K562 (cell line): Measurements from ENCODE around the gene SPTLC3. TPM values are rescaled to one million over a fixed set of nuclear protein-coding genes. Genes with fewer than 3 reads are reported as not detected.

Experiments
- ATAC-seq: fragments of 200-7000 bp; cut with Tn5 transposase; 3 replicates; pipeline ENCODE4 v1.9.1; 2020; ENCODE audit warnings: moderate library complexity
- BruUV-seq: library from RNA; stranded (reverse); fragments of 400-500 nt; replicated peaks from 2 replicates; lab custom pipeline; 2021; lab: Mats Ljungman, UMichigan
- CTCF ChIA-PET: fragments of 300-600 bp; formaldehyde crosslinking; extraction: SDS; loops from one replicate; lab custom pipeline; 2021; ENCODE audit warnings: low intra/inter-chr PET ratio; lab: Yijun Ruan, JAX
- POLR2A ChIA-PET: fragments of 300-600, 350-650 bp; sonication (Branson Sonifier 250); formaldehyde crosslinking; extraction: SDS; loops from one replicate; lab custom pipeline; 2021; ENCODE audit warnings: antibody characterized with exemption, inconsistent platforms; lab: Yijun Ruan, JAX
- DNase-seq, 4 experiments: peaks; one replicate each; pipeline versions ENCODE4 v3.0.0 to v3.0.0-alpha.2; 2011 to 2018; ENCODE audit warnings: low spot score in 3 of 4, mixed read lengths in 3 of 4; ENCODE audit errors: extremely low read depth in 1 of 4
- FAIRE-seq: peaks from 2 replicates; lab custom pipeline; 2011; peaks lifted over from hg19 to GRCh38; lab: Jason Lieb, UNC
- H2AFZ ChIP-seq: 2 replicates; pipeline ENCODE4 v1.6.0; 2011; ENCODE audit warnings: low read depth, low read length, control low read depth, inconsistent platforms
- H3K27ac ChIP-seq: fragments of 200-600 bp; 3 replicates; pipeline ENCODE4 v1.8.0; 2011; ENCODE audit warnings: low read depth, mild to moderate bottlenecking, control low read depth, inconsistent platforms, low read length, moderate library complexity, mixed read lengths; ENCODE audit errors: extremely low read depth
- H3K27me3 ChIP-seq, 2 experiments: fragments of 300-600 bp in 1 of 2; 2 replicates in 1 of 2; 3 replicates in 1 of 2; pipeline versions ENCODE4 v1.6.0 to v1.8.0; 2011; ENCODE audit warnings: inconsistent platforms in 2 of 2, low read length in 2 of 2, mild to moderate bottlenecking in 1 of 2, mixed read lengths in 1 of 2, moderate library complexity in 1 of 2; ENCODE audit not compliant: control insufficient read depth in 2 of 2, insufficient read depth in 2 of 2
- H3K36me3 ChIP-seq: fragments of 300-600 bp; 3 replicates; pipeline ENCODE4 v1.8.0; 2011; ENCODE audit warnings: mild to moderate bottlenecking, low read length, inconsistent platforms; ENCODE audit not compliant: control insufficient read depth, insufficient read depth
- H3K4me1 ChIP-seq, 2 experiments: fragments of 200-600 bp in 1 of 2; replicated peaks in 1 of 2; 2 replicates in 1 of 2; 3 replicates in 1 of 2; pipeline versions ENCODE4 v1.5.1 to v1.8.0; 2011; ENCODE audit warnings: inconsistent platforms in 2 of 2, low read length in 2 of 2, mild to moderate bottlenecking in 1 of 2, mixed read lengths in 1 of 2, moderate library complexity in 1 of 2; ENCODE audit not compliant: control insufficient read depth in 2 of 2, insufficient read depth in 2 of 2
- H3K4me2 ChIP-seq: 2 replicates; pipeline ENCODE4 v1.6.1; 2011; ENCODE audit warnings: low read length, control low read depth, inconsistent platforms, mixed read lengths; ENCODE audit not compliant: insufficient read depth
- H3K4me3 ChIP-seq: fragments of 200-600 bp; sonication (generic), shearing (Covaris generic); 2 replicates; pipeline ENCODE4 v1.5.1; 2016; ENCODE audit warnings: control low read depth, inconsistent platforms
- H3K79me2 ChIP-seq: fragments of 200-600 bp; 3 replicates; pipeline ENCODE4 v1.8.0; 2011; ENCODE audit warnings: low read length, inconsistent platforms; ENCODE audit not compliant: control insufficient read depth, insufficient read depth
- H3K9ac ChIP-seq, 2 experiments: 2 replicates each; pipeline versions ENCODE4 v1.6.0 to v1.6.1; 2011; ENCODE audit warnings: low read depth in 2 of 2, low read length in 2 of 2, control low read depth in 1 of 2, inconsistent platforms in 1 of 2, mild to moderate bottlenecking in 1 of 2, mixed read lengths in 1 of 2; ENCODE audit not compliant: insufficient read depth in 1 of 2
- H3K9me1 ChIP-seq: one replicate; pipeline ENCODE4 v1.6.0; 2011; ENCODE audit warnings: inconsistent platforms, mild to moderate bottlenecking, low read length, moderate library complexity; ENCODE audit not compliant: control insufficient read depth, insufficient read depth
- H3K9me3 ChIP-seq: replicated peaks from 2 replicates; pipeline ENCODE4 v1.5.1; 2011; ENCODE audit warnings: low read depth, low read length, inconsistent platforms; ENCODE audit not compliant: control insufficient read depth, insufficient read depth
- H4K20me1 ChIP-seq: replicated peaks from 2 replicates; pipeline ENCODE4 v1.6.1; 2011; ENCODE audit warnings: low read length, inconsistent platforms, mixed read lengths; ENCODE audit not compliant: control insufficient read depth, insufficient read depth
- CREB1 ChIP-seq, 2 experiments: sonication (generic) in 1 of 2; formaldehyde crosslinking in 1 of 2; IDR thresholded peaks; 2 replicates each; pipeline versions ENCODE4 v1.6.1 to v1.8.0; 2012 to 2022; ENCODE audit warnings: inconsistent platforms in 1 of 2, mild to moderate bottlenecking in 1 of 2, missing genetic modification reagents in 1 of 2, moderate library complexity in 1 of 2
- EZH2 ChIP-seq: IDR thresholded peaks from 2 replicates; pipeline ENCODE4 v1.6.1; 2012; ENCODE audit warnings: low read depth, mild to moderate bottlenecking, inconsistent platforms, low read length, borderline replicate concordance
- MAFG ChIP-seq: fragments of 450-650 bp; conservative IDR thresholded peaks from 2 replicates; pipeline ENCODE4 v1.6.1; 2016; ENCODE audit warnings: missing genetic modification characterization, missing compliant biosample characterization
- ZNF57 ChIP-seq: fragments of 450-650 bp; formaldehyde crosslinking; IDR thresholded peaks from 2 replicates; pipeline ENCODE4 v1.4.0; 2020; ENCODE audit warnings: mild to moderate bottlenecking, moderate library complexity
- ZSCAN32 ChIP-seq: fragments of 450-650 bp; formaldehyde crosslinking; IDR thresholded peaks from 2 replicates; pipeline ENCODE4 v1.4.0; 2020; ENCODE audit warnings: mild to moderate bottlenecking, moderate library complexity
- WGBS: fragments of 100-300 bp; shearing (Covaris generic); methylation state at CpG from one replicate; pipeline ENCODE4 v1.1.6; 2016; ENCODE audit warnings: low coverage, mixed read lengths; ENCODE audit not compliant: insufficient coverage; ENCODE audit errors: missing lambda C conversion rate; 5-methylcytosine and 5-hydroxymethylcytosine counted together
- in situ Hi-C: fragments of 300-500 bp; cut with MboI; formaldehyde crosslinking; loops from 4 replicates; pipeline ENCODE4 v1.15.0; 2018; ENCODE audit warnings: inconsistent platforms, mixed read lengths
- intact Hi-C: fragments of 100-400 bp; cut with micrococcal nuclease; formaldehyde crosslinking; loops from 2 replicates; pipeline ENCODE4 v1.14.2; 2022
- polyA plus RNA-seq, 8 experiments: library from polyadenylated mRNA; depleted of rRNA in 4 of 8; stranded (reverse) in 5 of 8; unstranded in 3 of 8; fragments of >200 nt; fragmentation: Nextera tagmentation in 2 of 8; fragmentation: Illumina TruSeq in 1 of 8; extraction: Ambion mirVana in 2 of 8; extraction: Trizol in 1 of 8; gene quantifications; 2 replicates each; pipeline versions ENCODE4 v1.2.1 to v1.2.3, GENCODE V29; 2011 to 2014; ENCODE audit warnings: inconsistent platforms in 1 of 8, missing spikeins in 1 of 8
- total RNA-seq, 7 experiments: library from RNA; depleted of rRNA in 6 of 7; stranded (reverse); fragments of >200 nt in 6 of 7; fragmentation: Illumina TruSeq in 2 of 7; extraction: Trizol in 2 of 7; gene quantifications; 2 replicates each; pipeline versions ENCODE4 v1.2.1 to v1.2.3, GENCODE V29; 2011 to 2021; ENCODE audit warnings: low replicate concordance in 1 of 7
- TF ChIP-seq, protein P1 (sequence below): fragments of 450-650 bp; IDR thresholded peaks from 2 replicates; pipeline ENCODE4 v1.6.1; 2018; ENCODE audit not compliant: partially characterized antibody

The SPTLC3 gene
- total and polyA plus RNA-seq, 9 of the 15 experiments (the other 6 are each of a cell fraction or from before 2014, with no cell fraction given): not detected

- TF ChIP-seq, protein P1, sequence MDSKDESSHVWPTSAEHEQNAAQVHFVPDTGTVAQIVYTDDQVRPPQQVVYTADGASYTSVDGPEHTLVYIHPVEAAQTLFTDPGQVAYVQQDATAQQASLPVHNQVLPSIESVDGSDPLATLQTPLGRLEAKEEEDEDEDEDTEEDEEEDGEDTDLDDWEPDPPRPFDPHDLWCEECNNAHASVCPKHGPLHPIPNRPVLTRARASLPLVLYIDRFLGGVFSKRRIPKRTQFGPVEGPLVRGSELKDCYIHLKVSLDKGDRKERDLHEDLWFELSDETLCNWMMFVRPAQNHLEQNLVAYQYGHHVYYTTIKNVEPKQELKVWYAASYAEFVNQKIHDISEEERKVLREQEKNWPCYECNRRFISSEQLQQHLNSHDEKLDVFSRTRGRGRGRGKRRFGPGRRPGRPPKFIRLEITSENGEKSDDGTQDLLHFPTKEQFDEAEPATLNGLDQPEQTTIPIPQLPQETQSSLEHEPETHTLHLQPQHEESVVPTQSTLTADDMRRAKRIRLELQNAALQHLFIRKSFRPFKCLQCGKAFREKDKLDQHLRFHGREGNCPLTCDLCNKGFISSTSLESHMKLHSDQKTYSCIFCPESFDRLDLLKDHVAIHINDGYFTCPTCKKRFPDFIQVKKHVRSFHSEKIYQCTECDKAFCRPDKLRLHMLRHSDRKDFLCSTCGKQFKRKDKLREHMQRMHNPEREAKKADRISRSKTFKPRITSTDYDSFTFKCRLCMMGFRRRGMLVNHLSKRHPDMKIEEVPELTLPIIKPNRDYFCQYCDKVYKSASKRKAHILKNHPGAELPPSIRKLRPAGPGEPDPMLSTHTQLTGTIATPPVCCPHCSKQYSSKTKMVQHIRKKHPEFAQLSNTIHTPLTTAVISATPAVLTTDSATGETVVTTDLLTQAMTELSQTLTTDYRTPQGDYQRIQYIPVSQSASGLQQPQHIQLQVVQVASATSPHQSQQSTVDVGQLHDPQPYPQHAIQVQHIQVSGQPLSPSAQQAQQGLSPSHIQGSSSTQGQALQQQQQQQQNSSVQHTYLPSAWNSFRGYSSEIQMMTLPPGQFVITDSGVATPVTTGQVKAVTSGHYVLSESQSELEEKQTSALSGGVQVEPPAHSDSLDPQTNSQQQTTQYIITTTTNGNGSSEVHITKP: no peak
Observed at GRCh38 chr20:13140775-13141174, 132.0 kb downstream of the SPTLC3 start (continued).

GRCh38 chr20:13141546-13141945 lies 132.8 kb downstream of the SPTLC3 start:
- H3K27ac ChIP-seq: no peak overlapping the region
- no peaks in the 10 kb centered on the region for H3K4me1 ChIP-seq
- H3K9me3 ChIP-seq: no peaks in the 10 kb centered on the region
- no peak overlapping the region for H3K9ac ChIP-seq
- intact Hi-C loops: no loop called here
- TF ChIP-seq CREB1 (IDR thresholded peaks at IDR 0.05) (no peak), CREB1 (CRISPR knock-in tag; IDR thresholded peaks at IDR 0.05) (no peak), EZH2 (no peak), ZSCAN32 (CRISPR knock-in tag) (no peak), ZNF57 (CRISPR knock-in tag) (no peak), MAFG (tag) (no peak)
- H2AFZ ChIP-seq: no peak overlapping the region
- H4K20me1 ChIP-seq: no peaks in the 10 kb centered on the region
- no peak overlapping the region for H3K4me2 ChIP-seq
- BruUV-seq: no TSS peak
- DNase-seq (no peak), ATAC-seq (no peak), FAIRE-seq (no peak)
- ChIA-PET POLR2A (no interaction called here), CTCF (no interaction called here)
- H3K79me2 ChIP-seq: no peaks in the 10 kb centered on the region
- H3K36me3 ChIP-seq: no peaks in the 10 kb centered on the region
- H3K9me1 ChIP-seq: no peaks in the 10 kb centered on the region
- in situ Hi-C loops: no loop called here
- H3K27me3 ChIP-seq: no peaks in the 10 kb centered on the region
- no peak overlapping the region for H3K4me3 ChIP-seq
- WGBS: 0% methylated on average over 3 of the region's 3 CpGs
